GM21529 (cell line): ENCODE results near the gene RAP2B.
"Not testable (repeated sequence)": the region's sequence is repeated elsewhere in the genome, so short reads cannot be mapped to it uniquely, and the experiment has no call there.

Experiments
- ATAC-seq: cut with Tn5 transposase; IDR thresholded peaks from one replicate; pipeline ENCODE4 v1.9.1; 2021; ENCODE audit not compliant: unreplicated experiment

RAP2B gene

GRCh38 chr3:153190923-153191322 lies 28.9 kb downstream of the RAP2B start:
- ATAC-seq = no peak

- no peak for ATAC-seq
Measured at GRCh38 chr3:153192327-153192726, 30.3 kb downstream of the RAP2B start.

DNA sequence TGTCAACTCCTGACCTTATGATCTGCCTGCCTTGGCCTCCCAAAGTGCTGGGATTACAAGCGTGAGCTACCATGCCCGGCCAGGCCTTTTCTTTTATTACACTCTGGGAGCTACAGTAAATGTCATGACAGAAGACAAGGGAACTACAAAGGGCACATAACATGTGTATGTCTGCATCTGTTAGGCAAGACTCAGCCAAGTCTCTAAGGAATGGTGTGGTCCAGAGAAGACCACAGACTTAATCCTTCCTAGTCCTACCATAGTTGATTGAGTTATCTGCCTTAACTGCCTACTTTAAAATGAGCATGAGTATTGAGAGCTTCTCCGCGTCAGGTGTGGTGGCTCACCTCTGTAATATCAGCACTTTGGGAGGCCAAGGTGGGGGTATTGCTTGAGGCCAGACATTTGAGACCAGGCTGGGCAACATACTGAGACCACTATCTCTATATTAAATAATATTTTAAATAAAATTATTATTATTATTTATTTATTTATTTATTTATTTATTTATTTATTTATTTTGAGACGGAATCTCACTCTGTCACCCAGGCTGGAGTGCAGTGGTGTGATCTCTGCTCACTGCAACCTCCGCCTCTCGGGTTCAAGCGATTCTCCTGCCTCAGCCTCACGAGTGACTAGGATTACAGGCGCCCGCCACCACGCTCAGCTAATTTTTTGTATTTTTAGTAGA lies 31.9 kb downstream of the RAP2B start:
- not testable (repeated sequence) for ATAC-seq

DNA sequence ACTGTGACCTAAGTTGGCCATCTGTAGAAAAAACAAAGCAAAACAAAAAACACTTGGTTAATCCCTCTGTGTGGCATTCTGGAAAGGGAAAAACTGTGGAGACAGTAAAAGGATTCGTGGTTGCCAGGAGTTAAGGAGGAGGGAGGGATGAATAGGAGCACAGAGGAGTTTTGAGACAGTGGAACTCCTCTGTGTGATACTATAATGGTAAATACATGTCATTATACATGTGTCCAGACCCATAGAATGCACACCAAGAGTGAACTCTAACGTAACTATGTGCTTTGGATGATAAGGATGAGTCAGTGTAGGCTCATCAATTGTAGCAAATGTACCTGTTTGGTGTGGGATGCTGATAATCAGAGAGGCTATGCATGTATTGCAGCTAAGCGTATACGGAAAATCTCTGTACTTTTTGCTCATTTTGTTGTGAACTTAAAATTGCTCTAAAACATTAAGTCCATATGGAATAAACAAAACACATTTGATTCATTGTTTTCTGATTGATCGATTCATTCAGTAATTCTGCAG lies 33.4 kb downstream of the RAP2B start:
- no peak for ATAC-seq

GRCh38 chr3:153209596-153209995 lies 47.6 kb downstream of the RAP2B start:
- ATAC-seq = no peak

- ATAC-seq = no peak
Measured at GRCh38 chr3:153210146-153210545, 48.1 kb downstream of the RAP2B start.

DNA sequence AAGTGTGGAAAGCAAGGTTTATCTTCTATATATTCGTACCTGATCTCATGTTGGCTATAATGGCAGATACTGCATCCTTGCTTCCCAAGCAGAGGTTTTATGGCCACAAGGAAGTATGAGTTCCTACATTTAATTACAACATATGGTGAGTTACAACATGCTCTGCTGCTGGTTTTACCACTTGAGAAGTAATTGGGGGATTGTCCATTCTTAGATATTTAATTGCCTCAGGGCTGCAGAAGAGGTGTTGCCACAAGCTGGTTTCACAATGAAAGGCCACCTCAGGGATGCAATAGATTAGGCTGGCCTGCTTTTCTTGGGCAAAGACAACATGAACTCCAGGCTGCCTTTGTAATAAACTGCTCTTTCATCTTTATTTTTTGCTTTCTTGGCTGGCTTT lies 48.6 kb downstream of the RAP2B start:
- no peak for ATAC-seq

DNA sequence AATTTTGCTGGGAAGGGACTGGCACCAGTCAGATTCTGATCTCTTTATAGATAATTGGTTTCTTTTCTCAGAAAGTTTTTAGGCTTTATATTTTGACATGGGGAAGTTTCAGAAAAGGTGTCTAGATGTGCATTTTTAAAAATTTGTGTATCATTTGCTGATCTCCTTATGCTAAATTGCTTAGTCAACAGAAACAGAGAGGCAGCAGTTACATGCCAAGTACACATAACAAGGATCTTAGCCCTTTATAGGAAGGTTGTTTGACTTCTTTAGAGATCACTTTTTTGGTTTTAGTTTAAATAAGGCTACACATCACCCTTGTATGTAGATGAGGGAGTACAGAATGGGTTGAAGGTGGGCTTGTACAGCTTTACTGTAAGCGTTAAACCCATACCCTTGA lies 53.5 kb downstream of the RAP2B start:
- ATAC-seq = no peak

- no peak for ATAC-seq
Measured at GRCh38 chr3:153215966-153216365, 53.9 kb downstream of the RAP2B start.

GRCh38 chr3:153216928-153217327 lies 54.9 kb downstream of the RAP2B start:
- no peak for ATAC-seq

GRCh38 chr3:153219146-153219545 lies 57.1 kb downstream of the RAP2B start:
- no peak for ATAC-seq
